HCT116 (cell line): ENCODE measurements around the gene ABHD1. TPM values are rescaled to one million over a fixed set of nuclear protein-coding genes. Genes with fewer than 3 reads are reported as not detected.

Experiments
- ATAC-seq: fragments of 200-7000 bp; cut with Tn5 transposase; 2 replicates; pipeline ENCODE4 v1.9.1; 2020; ENCODE audit warnings: mild to moderate bottlenecking, moderate library complexity
- BruUV-seq: library from RNA; stranded (reverse); fragments of 400-500 nt; replicated peaks from 2 replicates; lab custom pipeline; 2021; lab: Mats Ljungman, UMichigan
- CTCF ChIA-PET: fragments of 300-600 bp; sonication (Branson Sonifier 250); formaldehyde crosslinking; loops from one replicate; lab custom pipeline; 2021; ENCODE audit warnings: antibody characterized with exemption; lab: Charles Lee
- POLR2A ChIA-PET: fragments of 300-600, 350-600 bp; sonication (Branson Sonifier 250); formaldehyde crosslinking; loops from one replicate; lab custom pipeline; 2021; ENCODE audit warnings: antibody characterized with exemption; lab: Charles Lee
- RAD21 ChIA-PET, 2 experiments: fragments of 300-600 bp; sonication (Branson Sonifier 250); formaldehyde crosslinking; loops; one replicate each; lab custom pipeline; 2023; ENCODE audit warnings: low total read pairs in 2 of 2; ENCODE audit not compliant: uncharacterized antibody in 2 of 2, unreplicated experiment in 2 of 2, low non-redundant PET in 1 of 2; lab: Charles Lee
- DNase-seq: peaks from one replicate; pipeline ENCODE4 v3.0.0-alpha.2; 2010; ENCODE audit warnings: low read depth, low spot score
- H2AFZ ChIP-seq: fragments of 200-600 bp; shearing (Covaris generic), sonication (generic); 2 replicates; pipeline ENCODE4 v1.6.1; 2017; ENCODE audit warnings: low read depth, mixed run types, mixed read lengths, antibody characterized with exemption, low read length; ENCODE audit not compliant: poor library complexity, severe bottlenecking
- H3K27ac ChIP-seq: 2 replicates; pipeline ENCODE4 v1.5.1; 2012; ENCODE audit warnings: low read depth, low read length
- H3K27me3 ChIP-seq: fragments of 200-600 bp; sonication (generic); 2 replicates; pipeline ENCODE4 v1.6.1; 2016; ENCODE audit warnings: mixed run types, low read length, mixed read lengths; ENCODE audit not compliant: insufficient read depth
- H3K36me3 ChIP-seq, 2 experiments: fragments of 200-500 bp in 1 of 2; fragments of 200-600 bp in 1 of 2; sonication (Bioruptor generic) in 1 of 2; sonication (generic) in 1 of 2; 2 replicates each; pipeline versions ENCODE4 v1.5.1 to v1.6.1; 2014 to 2016; ENCODE audit warnings: low read length in 2 of 2, inconsistent platforms in 1 of 2, mixed read lengths in 1 of 2, mixed run types in 1 of 2; ENCODE audit not compliant: insufficient read depth in 2 of 2, control insufficient read depth in 1 of 2
- H3K4me1 ChIP-seq, 2 experiments: fragments of 200-600 bp in 1 of 2; sonication (generic) in 1 of 2; 2 replicates each; pipeline versions ENCODE4 v1.5.1 to v1.6.1; 2012 to 2017; ENCODE audit warnings: low read length in 2 of 2, inconsistent platforms in 1 of 2, mild to moderate bottlenecking in 1 of 2, mixed read lengths in 1 of 2, mixed run types in 1 of 2, moderate library complexity in 1 of 2; ENCODE audit not compliant: insufficient read depth in 2 of 2, control insufficient read depth in 1 of 2
- H3K4me2 ChIP-seq: fragments of 200-600 bp; sonication (generic); 2 replicates; pipeline ENCODE4 v1.6.1; 2017; ENCODE audit warnings: mixed run types, low read length, mixed read lengths
- H3K4me3 ChIP-seq, 2 experiments: fragments of 200-600 bp in 1 of 2; sonication (generic) in 1 of 2; replicated peaks in 1 of 2; 2 replicates each; pipeline ENCODE4 v1.5.1; 2011 to 2016; ENCODE audit warnings: low read length in 2 of 2, control low read depth in 1 of 2, low read depth in 1 of 2, mild to moderate bottlenecking in 1 of 2, mixed read lengths in 1 of 2, mixed run types in 1 of 2
- H3K79me2 ChIP-seq: fragments of 200-600 bp; sonication (generic); 2 replicates; pipeline ENCODE4 v1.6.1; 2017; ENCODE audit warnings: mild to moderate bottlenecking, mixed run types, low read length, moderate library complexity, mixed read lengths; ENCODE audit not compliant: insufficient read depth
- H3K9ac ChIP-seq: fragments of 200-600 bp; sonication (generic); 2 replicates; pipeline ENCODE4 v1.6.1; 2016; ENCODE audit warnings: low read length, mixed read lengths
- H3K9me2 ChIP-seq: fragments of 200-600 bp; sonication (generic), shearing (Covaris generic); 2 replicates; pipeline ENCODE4 v1.6.1; 2017; ENCODE audit warnings: mixed run types, mild to moderate bottlenecking, moderate library complexity; ENCODE audit not compliant: insufficient read depth
- H3K9me3 ChIP-seq, 2 experiments: fragments of 200-500 bp in 1 of 2; fragments of 200-600 bp in 1 of 2; sonication (Bioruptor generic) in 1 of 2; sonication (generic) in 1 of 2; 2 replicates each; pipeline ENCODE4 v1.6.1; 2014 to 2017; ENCODE audit warnings: low read length in 2 of 2, mixed read lengths in 2 of 2, inconsistent platforms in 1 of 2, low read depth in 1 of 2, mild to moderate bottlenecking in 1 of 2, mixed run types in 1 of 2, moderate library complexity in 1 of 2; ENCODE audit not compliant: control insufficient read depth in 1 of 2, insufficient read depth in 1 of 2
- H4K20me1 ChIP-seq: fragments of 200-600 bp; sonication (generic), shearing (Covaris generic); 2 replicates; pipeline ENCODE4 v1.6.1; 2017; ENCODE audit warnings: mixed run types, mild to moderate bottlenecking, moderate library complexity; ENCODE audit not compliant: insufficient read depth
- ATF3 ChIP-seq: IDR thresholded peaks from 2 replicates; pipeline ENCODE4 v1.6.1; 2012
- CEBPB ChIP-seq: IDR thresholded peaks from 2 replicates; pipeline ENCODE4 v1.6.1; 2012; ENCODE audit warnings: low read depth
- CTCF ChIP-seq, 3 experiments: fragments of 200-600 bp in 1 of 3; sonication (generic) in 1 of 3; IDR thresholded peaks in 2 of 3; conservative IDR thresholded peaks in 1 of 3; 2 replicates each; pipeline ENCODE4 v1.5.1; 2012 to 2017; ENCODE audit warnings: low read depth in 2 of 3, low read length in 2 of 3, antibody characterized with exemption in 1 of 3, borderline replicate concordance in 1 of 3, control low read depth in 1 of 3, mild to moderate bottlenecking in 1 of 3, mixed read lengths in 1 of 3, mixed run types in 1 of 3, moderate library complexity in 1 of 3; ENCODE audit not compliant: insufficient read depth in 1 of 3
- ELF1 ChIP-seq: IDR thresholded peaks from 2 replicates; pipeline ENCODE4 v1.6.1; 2012; ENCODE audit warnings: low read depth, borderline replicate concordance
- EZH2 ChIP-seq: fragments of 200-600 bp; sonication (generic); IDR thresholded peaks from 2 replicates; pipeline ENCODE4 v1.6.1; 2017; ENCODE audit warnings: antibody characterized with exemption, mixed run types
- EZH2phosphoT487 ChIP-seq: fragments of 200-600 bp; IDR thresholded peaks from 2 replicates; pipeline ENCODE4 v1.6.1; 2018; ENCODE audit warnings: antibody characterized with exemption, borderline replicate concordance
- FOSL1 ChIP-seq: IDR thresholded peaks from 2 replicates; pipeline ENCODE4 v1.6.1; 2012; ENCODE audit warnings: low read depth
- JUND ChIP-seq: IDR thresholded peaks from 2 replicates; pipeline ENCODE4 v1.6.1; 2012
- POLR2A ChIP-seq: IDR thresholded peaks from 2 replicates; pipeline ENCODE4 v1.7.0; 2011; ENCODE audit warnings: borderline replicate concordance; ENCODE audit not compliant: insufficient read depth, insufficient read length; ENCODE audit errors: extremely low read depth
- POLR2AphosphoS5 ChIP-seq: IDR thresholded peaks from 2 replicates; pipeline ENCODE4 v1.6.1; 2011; ENCODE audit warnings: mild to moderate bottlenecking, low read depth, low read length, moderate library complexity
- SIN3A ChIP-seq: IDR thresholded peaks from 2 replicates; pipeline ENCODE4 v1.6.1; 2012; ENCODE audit warnings: low read depth
- SP1 ChIP-seq: IDR thresholded peaks from 2 replicates; pipeline ENCODE4 v1.6.1; 2012; ENCODE audit warnings: low read depth
- SRF ChIP-seq: IDR thresholded peaks from 2 replicates; pipeline ENCODE4 v1.6.1; 2012; ENCODE audit warnings: low read depth
- TCF7L2 ChIP-seq: IDR thresholded peaks from 2 replicates; pipeline ENCODE4 v1.7.0; 2011; ENCODE audit warnings: borderline replicate concordance, inconsistent platforms; ENCODE audit not compliant: insufficient read depth, insufficient read length; ENCODE audit errors: extremely low read depth
- YY1 ChIP-seq: IDR thresholded peaks from 2 replicates; pipeline ENCODE4 v1.6.1; 2011; ENCODE audit warnings: low read length, low read depth, moderate library complexity, mild to moderate bottlenecking; ENCODE audit not compliant: insufficient replicate concordance; ENCODE audit errors: extremely low read depth
- ZBTB33 ChIP-seq: IDR thresholded peaks from 2 replicates; pipeline ENCODE4 v1.6.1; 2011; ENCODE audit warnings: mild to moderate bottlenecking, low read length, moderate library complexity; ENCODE audit not compliant: insufficient replicate concordance; ENCODE audit errors: extremely low read depth
- ZFX ChIP-seq: fragments of 450-650 bp; IDR thresholded peaks from 2 replicates; pipeline ENCODE4 v1.6.1; 2017
- ZNF274 ChIP-seq: fragments of 200-500 bp; sonication (Bioruptor generic); IDR thresholded peaks from 2 replicates; pipeline ENCODE4 v1.6.1; 2014; ENCODE audit warnings: mild to moderate bottlenecking, low read depth, low read length, inconsistent platforms
- intact Hi-C: fragments of 100-400 bp; cut with micrococcal nuclease; formaldehyde crosslinking; loops from 2 replicates; pipeline ENCODE4 v1.10.0; 2022
- total RNA-seq: library from RNA; stranded (reverse); gene quantifications from one replicate; pipeline ENCODE4 v1.2.1, GENCODE V29; 2021; ENCODE audit not compliant: unreplicated experiment

The ABHD1 gene
- total RNA-seq, 1 experiment from 2014 or later = not detected

GRCh38 chr2:27080603-27080936, 43.0 kb upstream of the ABHD1 start:
- TF ChIP-seq ZNF274 = no peak
- no peak for TF ChIP-seq SIN3A
- no peak for TF ChIP-seq ZBTB33
- TF ChIP-seq EZH2phosphoT487 = no peak
- no peak for TF ChIP-seq POLR2AphosphoS5
- TF ChIP-seq ATF3 = no peak
- TF ChIP-seq YY1 = no peak
- no peak for TF ChIP-seq SRF
- TF ChIP-seq JUND = no peak
- TF ChIP-seq ZFX = no peak
- no peak for TF ChIP-seq ELF1
- TF ChIP-seq SP1 = no peak
- no peak for TF ChIP-seq POLR2A
- no peak for TF ChIP-seq EZH2
- TF ChIP-seq CTCF (IDR thresholded peaks at IDR 0.05 in 2 of 3, conservative IDR thresholded peaks at IDR 0.05 in 1 of 3; ENCODE audit: borderline replicate concordance in 1 of 3, insufficient read depth in 1 of 3, low read depth in 2 of 3, low read length in 2 of 3) = no peak
- TF ChIP-seq FOSL1 = no peak
- TF ChIP-seq TCF7L2 = no peak
- TF ChIP-seq CEBPB = no peak
- Histone ChIP-seq H3K9me3 (no peaks in the 10 kb centered on the region), H3K4me1 (peaks cover 13 to 22% of the 10 kb centered on the region in 2 experiments), H3K4me3 (no peak overlapping the region), H3K27me3 (no peaks in the 10 kb centered on the region), H3K9ac (no peak overlapping the region), H3K79me2 (no peaks in the 10 kb centered on the region), H2AFZ (no peak overlapping the region), H4K20me1 (no peaks in the 10 kb centered on the region), H3K4me2 (peak overlapping the region; percentile 81; the same call in 1 of the 2 replicates), H3K36me3 (no peaks in the 10 kb centered on the region), H3K27ac (peak overlapping the region; percentile 28; the same call in 1 of the 2 replicates), H3K9me2 (no peaks in the 10 kb centered on the region)
- ChIA-PET POLR2A (interaction anchor here (0.6 to 1.3 kb wide), 3 partner anchors 9 to 119 kb away, joined by 3 to 6 read pairs (median 3); partner anchors contain the start of gene OST4), CTCF (interaction anchor here (0.6 to 1.3 kb wide), 6 partner anchors 8 to 155 kb away, joined by 3 to 6 read pairs (median 3); partner anchors contain the start of genes AGBL5 and OST4), RAD21 (no interaction called here)
- BruUV-seq = no TSS peak
- intact Hi-C loops = no loop called here
- ATAC-seq (no peak), DNase-seq (no peak)
